ENCODE data around the gene HSD11B1.

Gene HSD11B1

GRCh38 chr1:209767706-209768105, 63.1 kb downstream of the HSD11B1 start:
- peaks cover 0 to 25% (median 23%) of the 10 kb centered on the region in 4 donors for H3K4me1 ChIP-seq
- H3K27me3 ChIP-seq: no peaks in the 10 kb centered on the region
- no peak overlapping the region for H3K27ac ChIP-seq
- DNase-seq: no peak
- intact Hi-C loops (cut with DNase I; ENCODE audit: low total_unique reads): no loop called here
- TF ChIP-seq, protein P1, sequence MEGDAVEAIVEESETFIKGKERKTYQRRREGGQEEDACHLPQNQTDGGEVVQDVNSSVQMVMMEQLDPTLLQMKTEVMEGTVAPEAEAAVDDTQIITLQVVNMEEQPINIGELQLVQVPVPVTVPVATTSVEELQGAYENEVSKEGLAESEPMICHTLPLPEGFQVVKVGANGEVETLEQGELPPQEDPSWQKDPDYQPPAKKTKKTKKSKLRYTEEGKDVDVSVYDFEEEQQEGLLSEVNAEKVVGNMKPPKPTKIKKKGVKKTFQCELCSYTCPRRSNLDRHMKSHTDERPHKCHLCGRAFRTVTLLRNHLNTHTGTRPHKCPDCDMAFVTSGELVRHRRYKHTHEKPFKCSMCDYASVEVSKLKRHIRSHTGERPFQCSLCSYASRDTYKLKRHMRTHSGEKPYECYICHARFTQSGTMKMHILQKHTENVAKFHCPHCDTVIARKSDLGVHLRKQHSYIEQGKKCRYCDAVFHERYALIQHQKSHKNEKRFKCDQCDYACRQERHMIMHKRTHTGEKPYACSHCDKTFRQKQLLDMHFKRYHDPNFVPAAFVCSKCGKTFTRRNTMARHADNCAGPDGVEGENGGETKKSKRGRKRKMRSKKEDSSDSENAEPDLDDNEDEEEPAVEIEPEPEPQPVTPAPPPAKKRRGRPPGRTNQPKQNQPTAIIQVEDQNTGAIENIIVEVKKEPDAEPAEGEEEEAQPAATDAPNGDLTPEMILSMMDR (IDR thresholded peaks at IDR 0.05): no peak
- H3K36me3 ChIP-seq: no peaks in the 10 kb centered on the region
- no peaks in the 10 kb centered on the region for H3K9me3 ChIP-seq
- H3K4me3 ChIP-seq: no peak overlapping the region

DNA sequence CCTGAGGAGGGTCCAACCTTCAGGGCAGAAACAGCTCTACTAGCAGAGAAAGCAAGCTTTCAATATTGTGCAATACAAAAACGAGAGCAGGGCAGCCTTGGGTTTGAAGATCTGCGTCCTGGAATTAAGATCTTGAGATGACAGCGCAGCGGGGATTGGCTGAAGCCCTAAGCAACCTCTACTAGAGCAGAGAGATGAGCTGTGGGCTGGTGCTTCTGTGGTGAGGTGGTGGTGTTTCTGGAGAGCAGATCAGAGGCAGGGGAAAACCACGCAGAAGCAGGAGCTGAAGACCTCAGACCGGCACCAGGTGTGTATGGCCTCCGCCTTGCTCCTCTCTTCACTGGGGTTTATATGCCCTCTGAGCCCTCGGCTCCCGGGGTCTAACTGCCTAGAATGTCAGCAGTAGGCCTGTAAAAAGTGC, 63.7 kb downstream of the HSD11B1 start:
- H3K4me3 ChIP-seq: no peak overlapping the region
- H3K36me3 ChIP-seq: no peaks in the 10 kb centered on the region
- TF ChIP-seq, protein P1 (IDR thresholded peaks at IDR 0.05): no peak
- intact Hi-C loops (cut with DNase I; ENCODE audit: low total_unique reads): no loop called here
- no peaks in the 10 kb centered on the region for H3K9me3 ChIP-seq
- peak overlapping the region in 1 of 2 donors; percentile 81 for H3K27ac ChIP-seq
- no peak for DNase-seq
- H3K27me3 ChIP-seq: no peaks in the 10 kb centered on the region
- peaks cover 0 to 25% (median 23%) of the 10 kb centered on the region in 4 donors for H3K4me1 ChIP-seq

DNA sequence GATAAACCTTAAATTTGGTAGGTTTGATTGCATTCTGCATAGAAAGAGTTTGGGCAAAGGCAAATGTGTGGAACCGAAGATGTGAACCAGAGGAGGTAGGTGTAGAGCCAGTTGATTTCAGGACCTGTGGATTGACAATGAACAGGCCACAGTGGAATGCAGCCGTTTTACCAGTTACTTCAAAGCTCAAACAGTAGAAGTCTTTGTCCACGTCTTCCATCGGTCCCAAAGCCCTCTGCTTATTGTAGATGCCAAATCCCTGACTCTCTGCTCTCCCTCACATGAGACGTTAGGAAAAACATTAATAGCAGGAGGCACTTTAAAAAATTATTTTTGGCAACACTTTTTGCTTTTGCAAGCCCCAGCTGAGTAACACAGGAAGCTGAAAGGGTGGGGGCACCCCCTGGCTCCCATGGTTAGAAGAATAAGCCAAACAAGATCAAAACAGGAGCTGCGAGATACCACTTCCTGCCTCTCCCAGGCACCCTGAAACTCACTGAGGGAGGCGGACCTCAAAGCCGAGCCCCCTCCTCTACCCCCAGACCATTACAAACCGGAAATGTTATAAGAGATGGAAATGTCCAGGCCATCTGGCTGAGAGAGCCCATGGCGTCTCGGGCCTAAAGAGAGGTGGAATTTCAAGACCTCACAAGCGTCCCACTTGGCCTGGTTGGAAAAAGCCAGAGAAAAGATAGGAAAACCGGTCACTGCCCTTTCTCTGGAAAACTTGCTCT, 64.7 kb downstream of the HSD11B1 start:
- Histone ChIP-seq H3K36me3 (no peaks in the 10 kb centered on the region), H3K4me1 (peaks cover 0 to 25% (median 23%) of the 10 kb centered on the region in 4 donors), H3K27ac (peak overlapping the region; percentile 77 to 81), H3K9me3 (no peaks in the 10 kb centered on the region), H3K27me3 (no peaks in the 10 kb centered on the region), H3K4me3 (peak overlapping the region; percentile 7 to 28)
- DNase-seq: peak; percentile 90
- intact Hi-C loops (cut with DNase I; ENCODE audit: low total_unique reads): no loop called here
- TF ChIP-seq, protein P1 (IDR thresholded peaks at IDR 0.05): peak in 1 of 2 experiments; percentile 5

DNA sequence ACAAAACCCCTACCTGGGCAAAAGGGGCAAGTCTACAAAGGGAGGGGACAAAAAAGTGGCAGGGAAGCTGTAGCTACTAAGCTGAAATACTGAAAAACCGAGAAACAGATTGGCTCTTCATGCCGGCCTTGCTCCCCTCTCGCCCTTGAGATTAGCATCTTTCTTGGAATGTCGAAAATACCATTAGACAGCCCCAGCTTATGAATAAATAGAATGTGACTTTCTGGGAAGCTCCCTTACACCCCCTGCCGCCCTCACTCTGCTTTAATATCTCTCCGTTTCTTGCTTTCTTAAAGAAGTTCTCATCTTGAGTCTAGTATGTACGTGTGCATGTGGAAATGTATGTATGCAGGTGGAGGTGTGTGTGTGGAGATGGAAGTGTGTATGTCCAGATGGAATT, 65.3 kb downstream of the HSD11B1 start:
- Histone ChIP-seq H3K36me3 (no peaks in the 10 kb centered on the region), H3K27ac (peak overlapping the region; percentile 77 to 81), H3K4me3 (peak overlapping the region; percentile 7 to 28), H3K27me3 (no peaks in the 10 kb centered on the region), H3K9me3 (no peaks in the 10 kb centered on the region), H3K4me1 (peaks cover 0 to 25% (median 23%) of the 10 kb centered on the region in 4 donors)
- intact Hi-C loops (cut with DNase I; ENCODE audit: low total_unique reads): no loop called here
- DNase-seq: no peak
- TF ChIP-seq, protein P1 (IDR thresholded peaks at IDR 0.05): no peak

DNA sequence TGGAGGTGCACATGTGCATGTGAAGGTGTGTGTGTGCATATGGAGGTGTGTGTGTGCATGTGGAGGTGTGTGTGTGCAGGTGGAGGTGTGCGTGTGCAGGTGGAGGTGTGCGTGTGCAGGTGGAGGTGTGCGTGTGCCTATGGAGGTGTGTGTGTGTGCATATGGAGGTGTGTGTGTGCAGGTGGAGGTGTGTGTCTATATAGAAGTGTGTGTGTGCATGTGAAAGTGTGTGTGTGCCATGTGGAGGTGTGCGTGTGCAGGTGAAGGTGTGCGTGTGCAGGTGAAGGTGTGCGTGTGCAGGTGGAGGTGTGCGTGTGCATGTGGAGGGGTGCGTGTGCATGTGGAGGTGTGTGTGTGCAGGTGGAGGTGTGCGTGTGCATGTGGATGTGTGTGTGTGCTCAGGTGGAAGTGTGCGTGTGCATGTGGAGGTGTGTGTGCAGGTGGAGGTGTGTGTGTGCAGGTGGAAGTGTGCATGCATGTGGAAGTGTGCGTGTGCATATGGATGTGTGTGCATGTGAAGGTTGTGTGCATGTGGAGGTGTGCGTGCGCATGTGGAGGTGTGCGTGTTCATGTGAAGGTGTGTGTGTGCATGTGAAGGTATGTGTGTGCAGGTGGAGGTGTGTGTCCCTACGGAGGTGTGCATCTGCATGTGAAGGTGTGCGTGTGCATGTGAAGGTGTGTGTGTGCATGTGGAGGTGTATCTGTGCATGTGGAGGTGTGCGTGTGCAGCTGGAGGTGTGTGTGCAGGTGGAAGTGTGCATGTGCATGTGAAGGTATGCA, 66.2 kb downstream of the HSD11B1 start:
- Histone ChIP-seq H3K9me3 (no peaks in the 10 kb centered on the region), H3K4me1 (peaks cover 0 to 25% (median 23%) of the 10 kb centered on the region in 4 donors), H3K36me3 (no peaks in the 10 kb centered on the region), H3K27ac (no peak overlapping the region), H3K4me3 (no peak overlapping the region), H3K27me3 (no peaks in the 10 kb centered on the region)
- no peak for DNase-seq
- TF ChIP-seq, protein P1 (IDR thresholded peaks at IDR 0.05): no peak
- intact Hi-C loops (cut with DNase I; ENCODE audit: low total_unique reads): no loop called here

Data from tibial artery (tissue), 4 donors.